ENCODE results near the gene ALOXE3. TPM values are rescaled to one million over a fixed set of nuclear protein-coding genes. Genes with fewer than 3 reads are reported as not detected.

The ALOXE3 gene
- total and polyA plus RNA-seq, 2 experiments from 2014 or later, result 0.10 to 0.27 TPM

DNA sequence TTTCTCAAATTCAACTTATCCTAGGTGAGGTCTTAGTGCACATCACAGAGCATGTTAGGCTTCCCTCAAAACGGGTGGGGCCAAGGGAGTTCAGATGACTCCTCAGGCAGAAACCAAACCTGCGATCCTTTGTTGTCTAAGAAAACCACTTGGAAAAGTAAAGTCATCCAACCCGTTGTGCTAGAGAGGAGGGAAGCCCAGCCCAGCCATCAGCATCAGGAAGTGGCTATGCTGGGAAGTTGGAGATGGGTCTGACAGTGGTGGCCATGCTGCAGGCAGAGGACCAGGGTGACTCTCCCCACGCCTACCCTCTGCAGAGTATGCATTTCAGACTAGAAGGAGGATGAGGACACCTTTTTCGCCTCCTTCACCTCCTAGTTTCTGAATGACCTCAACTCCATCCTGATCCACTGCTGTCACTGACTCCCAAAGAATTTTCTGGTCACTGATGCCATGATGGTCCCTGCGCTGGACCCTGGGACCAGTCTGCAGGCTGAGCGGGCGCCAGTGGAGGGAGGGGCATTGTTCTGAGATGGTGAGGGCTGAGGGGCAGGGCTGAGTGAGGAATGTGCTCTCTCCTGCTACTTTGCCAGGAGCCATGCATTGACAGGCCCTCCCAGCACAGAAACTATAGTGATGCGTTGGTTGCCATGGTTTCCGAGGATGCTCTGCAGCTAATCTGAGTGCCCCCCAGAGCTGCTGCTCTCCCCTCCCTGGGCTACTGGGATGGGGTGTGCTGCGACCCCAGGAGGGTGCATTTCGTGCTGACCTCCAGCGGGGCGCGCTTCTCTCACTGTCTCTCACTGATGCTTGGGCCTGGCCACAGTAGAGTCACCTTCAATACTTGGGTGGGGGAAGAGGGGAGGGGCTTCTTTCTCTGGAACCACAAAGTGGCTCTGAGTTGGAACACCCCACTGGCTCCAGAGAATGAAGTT is 51.2 kb downstream of the ALOXE3 start:
- Histone ChIP-seq H4K20me1 (replicated peaks; ENCODE audit: insufficient read depth) (no peaks in the 10 kb centered on the region), H3F3A (replicated peaks; ENCODE audit: low read depth) (no peaks in the 10 kb centered on the region), H3K4me2 (no peak overlapping the region), H3K4me3 (no peak overlapping the region), H3K9me2 (ENCODE audit: insufficient read depth) (no peaks in the 10 kb centered on the region), H3K4me1 (ENCODE audit: insufficient read depth) (peaks cover 18% of the 10 kb centered on the region), H3K79me2 (replicated peaks; ENCODE audit: insufficient read depth) (no peaks in the 10 kb centered on the region), H3K27me3 (ENCODE audit: insufficient read depth) (peaks cover 97% of the 10 kb centered on the region), H3K27ac (ENCODE audit: low read depth) (no peak overlapping the region), H2AFZ (no peak overlapping the region), H3K36me3 (ENCODE audit: insufficient read depth) (no peaks in the 10 kb centered on the region)
- H3K4me3 Mint-ChIP-seq, result no peak overlapping the region
- no peaks in the 10 kb centered on the region for H3K36me3 Mint-ChIP-seq (ENCODE audit: low read depth)
- peaks cover 20% of the 10 kb centered on the region for H3K4me1 Mint-ChIP-seq
- H3K27me3 Mint-ChIP-seq (ENCODE audit: insufficient read depth, low read depth, poor library complexity), result peaks cover 81% of the 10 kb centered on the region
- DNase-seq (ENCODE audit: low spot score) (peak; percentile 42), ATAC-seq (peak; percentile 28)
- no peak for TF ChIP-seq ZNF331 (CRISPR knock-in tag; IDR thresholded peaks at IDR 0.05; ENCODE audit: low read depth)
- TF ChIP-seq, protein P1, sequence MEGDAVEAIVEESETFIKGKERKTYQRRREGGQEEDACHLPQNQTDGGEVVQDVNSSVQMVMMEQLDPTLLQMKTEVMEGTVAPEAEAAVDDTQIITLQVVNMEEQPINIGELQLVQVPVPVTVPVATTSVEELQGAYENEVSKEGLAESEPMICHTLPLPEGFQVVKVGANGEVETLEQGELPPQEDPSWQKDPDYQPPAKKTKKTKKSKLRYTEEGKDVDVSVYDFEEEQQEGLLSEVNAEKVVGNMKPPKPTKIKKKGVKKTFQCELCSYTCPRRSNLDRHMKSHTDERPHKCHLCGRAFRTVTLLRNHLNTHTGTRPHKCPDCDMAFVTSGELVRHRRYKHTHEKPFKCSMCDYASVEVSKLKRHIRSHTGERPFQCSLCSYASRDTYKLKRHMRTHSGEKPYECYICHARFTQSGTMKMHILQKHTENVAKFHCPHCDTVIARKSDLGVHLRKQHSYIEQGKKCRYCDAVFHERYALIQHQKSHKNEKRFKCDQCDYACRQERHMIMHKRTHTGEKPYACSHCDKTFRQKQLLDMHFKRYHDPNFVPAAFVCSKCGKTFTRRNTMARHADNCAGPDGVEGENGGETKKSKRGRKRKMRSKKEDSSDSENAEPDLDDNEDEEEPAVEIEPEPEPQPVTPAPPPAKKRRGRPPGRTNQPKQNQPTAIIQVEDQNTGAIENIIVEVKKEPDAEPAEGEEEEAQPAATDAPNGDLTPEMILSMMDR (conservative IDR thresholded peaks at IDR 0.05; ENCODE audit: low read depth in 2 of 2), result peak in 1 of 2 experiments; percentile 31; a peak in 2 of 4 replicates
- H3K27ac Mint-ChIP-seq, result no peak overlapping the region
- no peaks in the 10 kb centered on the region; the same call in 2 of the 3 replicates for H3K9me3 Mint-ChIP-seq

DNA sequence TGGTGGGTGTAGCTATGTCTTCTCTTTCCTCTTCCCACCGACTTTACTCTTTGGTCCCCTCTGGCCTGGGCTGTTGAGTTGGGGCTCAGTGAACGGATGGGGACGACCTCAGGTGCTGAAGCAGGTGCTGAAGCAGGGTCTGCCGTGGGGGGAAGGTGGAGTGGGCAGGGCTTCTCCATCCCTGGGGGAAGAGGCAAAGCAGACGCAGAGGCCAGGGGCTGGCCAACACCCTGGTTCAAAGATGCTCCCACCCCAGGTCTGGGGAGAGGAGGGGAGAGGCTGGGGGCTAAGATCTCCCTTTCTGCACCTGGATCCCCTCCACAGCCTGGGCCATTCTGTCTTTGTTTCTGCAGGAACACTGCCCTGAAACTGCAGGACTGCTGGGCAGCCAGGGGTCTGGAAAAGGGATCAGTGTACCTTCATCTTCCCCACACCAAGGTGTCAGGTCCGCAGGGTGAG is 53.7 kb downstream of the ALOXE3 start:
- Histone ChIP-seq H3K27ac (ENCODE audit: low read depth) (no peak overlapping the region), H3F3A (replicated peaks; ENCODE audit: low read depth) (no peaks in the 10 kb centered on the region), H3K36me3 (ENCODE audit: insufficient read depth) (no peaks in the 10 kb centered on the region), H3K9me2 (ENCODE audit: insufficient read depth) (no peaks in the 10 kb centered on the region), H2AFZ (0 out of 2 replicates have a peak overlapping the region, but pooled peaks have one; percentile 18), H3K4me3 (peak overlapping the region; percentile 46; the same call in 1 of the 2 replicates), H3K79me2 (replicated peaks; ENCODE audit: insufficient read depth) (no peaks in the 10 kb centered on the region), H3K27me3 (ENCODE audit: insufficient read depth) (peaks cover 94% of the 10 kb centered on the region), H3K4me2 (peak overlapping the region; percentile 48; the same call in 1 of the 2 replicates), H3K4me1 (ENCODE audit: insufficient read depth) (peaks cover 33% of the 10 kb centered on the region), H4K20me1 (replicated peaks; ENCODE audit: insufficient read depth) (no peaks in the 10 kb centered on the region)
- H3K27ac Mint-ChIP-seq, result no peak overlapping the region
- ATAC-seq (peak; percentile 13), DNase-seq (ENCODE audit: low spot score) (no peak)
- H3K27me3 Mint-ChIP-seq (ENCODE audit: insufficient read depth, low read depth, poor library complexity), result peaks cover 73% of the 10 kb centered on the region
- no peak for TF ChIP-seq EZH2phosphoT487 (IDR thresholded peaks at IDR 0.05; ENCODE audit: unreplicated experiment)
- TF ChIP-seq CREB1 (CRISPR knock-in tag; IDR thresholded peaks at IDR 0.05; ENCODE audit: low read depth), result no peak
- TF ChIP-seq, protein P2, sequence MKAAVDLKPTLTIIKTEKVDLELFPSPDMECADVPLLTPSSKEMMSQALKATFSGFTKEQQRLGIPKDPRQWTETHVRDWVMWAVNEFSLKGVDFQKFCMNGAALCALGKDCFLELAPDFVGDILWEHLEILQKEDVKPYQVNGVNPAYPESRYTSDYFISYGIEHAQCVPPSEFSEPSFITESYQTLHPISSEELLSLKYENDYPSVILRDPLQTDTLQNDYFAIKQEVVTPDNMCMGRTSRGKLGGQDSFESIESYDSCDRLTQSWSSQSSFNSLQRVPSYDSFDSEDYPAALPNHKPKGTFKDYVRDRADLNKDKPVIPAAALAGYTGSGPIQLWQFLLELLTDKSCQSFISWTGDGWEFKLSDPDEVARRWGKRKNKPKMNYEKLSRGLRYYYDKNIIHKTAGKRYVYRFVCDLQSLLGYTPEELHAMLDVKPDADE (IDR thresholded peaks at IDR 0.05), result no peak
- TF ChIP-seq, protein P1 (conservative IDR thresholded peaks at IDR 0.05; ENCODE audit: low read depth in 2 of 2), result no peak
- TF ChIP-seq EZH2 (IDR thresholded peaks at IDR 0.05; ENCODE audit: low read depth, unreplicated experiment), result no peak
- TF ChIP-seq POLR2AphosphoS5 (IDR thresholded peaks at IDR 0.05; ENCODE audit: low read depth), result no peak
- TF ChIP-seq ZNF331 (CRISPR knock-in tag; IDR thresholded peaks at IDR 0.05; ENCODE audit: low read depth), result no peak
- no peak for TF ChIP-seq NANOG (IDR thresholded peaks at IDR 0.05; ENCODE audit: borderline replicate concordance)
- no peaks in the 10 kb centered on the region for H3K36me3 Mint-ChIP-seq (ENCODE audit: low read depth)
- peaks cover 36% of the 10 kb centered on the region for H3K4me1 Mint-ChIP-seq
- peak overlapping the region; percentile 56 for H3K4me3 Mint-ChIP-seq
- H3K9me3 Mint-ChIP-seq, result no peaks in the 10 kb centered on the region; the same call in 2 of the 3 replicates

All from GM23338 (cell line).